ENCODE measurements around the gene MAN1A1. TPM values are rescaled to one million over a fixed set of nuclear protein-coding genes. Genes with fewer than 3 reads are reported as not detected.

Gene MAN1A1
- total and polyA plus RNA-seq, 2 of the 4 experiments (the other 2 are of a cell fraction), result 5.9 to 6.4 TPM

DNA sequence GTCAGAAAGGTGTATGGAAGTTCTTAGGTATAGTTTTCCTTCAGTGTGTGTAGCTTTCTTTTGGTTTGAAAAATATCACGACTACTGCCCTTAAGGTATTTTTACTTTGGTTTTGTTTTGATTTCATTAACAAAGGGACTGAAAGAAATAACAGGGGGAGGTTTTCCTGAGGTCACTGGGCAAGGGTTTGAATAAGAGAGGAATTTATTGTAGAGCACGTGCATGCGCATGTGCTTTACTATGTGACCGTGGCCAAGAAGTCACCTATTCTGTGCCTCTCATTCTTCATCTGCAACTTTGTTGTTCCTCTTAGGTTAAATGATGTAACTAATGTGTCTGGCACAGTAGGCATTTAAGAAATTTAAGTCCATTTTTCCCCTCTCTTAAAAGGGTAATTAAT, 4.1 kb upstream of the MAN1A1 start:
- Histone ChIP-seq H3K4me1 (ENCODE audit: control insufficient read depth, insufficient read depth, low read length) (no peaks in the 10 kb centered on the region), H4K20me1 (ENCODE audit: insufficient read depth, low read length) (no peaks in the 10 kb centered on the region), H3K79me1 (ENCODE audit: low read depth in 1 of 2, low read length in 2 of 2) (no peaks in the 10 kb centered on the region), H3K18ac (ENCODE audit: low read depth, low read length) (no peak overlapping the region), H2AK9ac (replicated peaks; ENCODE audit: low read depth, low read length, poor library complexity) (no peak overlapping the region), H3K36me3 (ENCODE audit: control insufficient read depth, insufficient read depth, low read length) (no peaks in the 10 kb centered on the region), H3K4me2 (ENCODE audit: low read depth, low read length) (no peak overlapping the region), H3K9me3 (ENCODE audit: control insufficient read depth, insufficient read depth, low read length) (no peaks in the 10 kb centered on the region), H3K9me1 (ENCODE audit: insufficient read depth, low read length) (no peaks in the 10 kb centered on the region), H4K5ac (ENCODE audit: low read depth, low read length) (no peak overlapping the region), H3K27me3 (ENCODE audit: control insufficient read depth, insufficient read depth, low read length) (no peaks in the 10 kb centered on the region), H3K9ac (ENCODE audit: low read depth, low read length) (no peak overlapping the region), H2BK15ac (ENCODE audit: low read depth, low read length) (no peak overlapping the region), H2BK120ac (ENCODE audit: low read depth, low read length) (no peak overlapping the region), H2AK5ac (ENCODE audit: low read depth, low read length) (no peak overlapping the region; the same call in 1 of the 2 replicates), H3K4me3 (ENCODE audit: insufficient read depth, low read depth, low read length) (no peak overlapping the region), H3K4ac (ENCODE audit: low read depth, low read length) (no peak overlapping the region), H2AFZ (replicated peaks; ENCODE audit: low read length, poor library complexity) (no peak overlapping the region), H2BK20ac (ENCODE audit: low read depth, low read length) (no peak overlapping the region), H2BK5ac (ENCODE audit: low read depth, low read length, poor library complexity, severe bottlenecking) (no peak overlapping the region), H4K91ac (ENCODE audit: insufficient read depth, low read depth, low read length) (no peak overlapping the region), H4K8ac (ENCODE audit: low read depth in 2 of 2, low read length in 2 of 2) (no peak overlapping the region), H3K27ac (ENCODE audit: insufficient read depth, low read length) (no peak overlapping the region), H3K23ac (ENCODE audit: low read depth, low read length) (no peak overlapping the region), H3K56ac (ENCODE audit: extremely low read depth, insufficient read depth, low read length) (no peak overlapping the region), H3K14ac (replicated peaks; ENCODE audit: low read depth, low read length) (no peak overlapping the region)
- intact Hi-C loops (cut with micrococcal nuclease) (loop anchor here (5.0 to 10.0 kb wide), 7 partner anchors 129 to 1944 kb away; no protein-coding TSS in a partner anchor), in situ Hi-C loops (cut with MboI; ENCODE audit: low sequenced_read_pairs) (no loop called here), dilution Hi-C loops (cut with HindIII; ENCODE audit: low sequenced_read_pairs, unreplicated experiment) (no loop called here)
- no TSS peak for BruUV-seq (replicated peaks)
- no peak for DNase-seq
- WGBS, 2 experiments (ENCODE audit: extremely low coverage in 2 of 2, insufficient read length in 1 of 2), result no CpG with 5 or more reads among the region's 4 CpGs
- TF ChIP-seq POLR2A (IDR thresholded peaks at IDR 0.05; ENCODE audit: low read depth, low read length), result no peak
- TF ChIP-seq, protein P1, sequence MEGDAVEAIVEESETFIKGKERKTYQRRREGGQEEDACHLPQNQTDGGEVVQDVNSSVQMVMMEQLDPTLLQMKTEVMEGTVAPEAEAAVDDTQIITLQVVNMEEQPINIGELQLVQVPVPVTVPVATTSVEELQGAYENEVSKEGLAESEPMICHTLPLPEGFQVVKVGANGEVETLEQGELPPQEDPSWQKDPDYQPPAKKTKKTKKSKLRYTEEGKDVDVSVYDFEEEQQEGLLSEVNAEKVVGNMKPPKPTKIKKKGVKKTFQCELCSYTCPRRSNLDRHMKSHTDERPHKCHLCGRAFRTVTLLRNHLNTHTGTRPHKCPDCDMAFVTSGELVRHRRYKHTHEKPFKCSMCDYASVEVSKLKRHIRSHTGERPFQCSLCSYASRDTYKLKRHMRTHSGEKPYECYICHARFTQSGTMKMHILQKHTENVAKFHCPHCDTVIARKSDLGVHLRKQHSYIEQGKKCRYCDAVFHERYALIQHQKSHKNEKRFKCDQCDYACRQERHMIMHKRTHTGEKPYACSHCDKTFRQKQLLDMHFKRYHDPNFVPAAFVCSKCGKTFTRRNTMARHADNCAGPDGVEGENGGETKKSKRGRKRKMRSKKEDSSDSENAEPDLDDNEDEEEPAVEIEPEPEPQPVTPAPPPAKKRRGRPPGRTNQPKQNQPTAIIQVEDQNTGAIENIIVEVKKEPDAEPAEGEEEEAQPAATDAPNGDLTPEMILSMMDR (conservative IDR thresholded peaks at IDR 0.05; ENCODE audit: low read depth, low read length), result no peak
- no peak for ATAC-seq (ENCODE audit: low read depth)
- ChIA-PET POLR2A (ENCODE audit: unreplicated experiment) (no interaction called here), CTCF (no interaction called here)
